HG03175 (cell line): ENCODE results near the gene RNPS1.
A peak's percentile ranks its signal among the peaks of the same experiment; 100 is the strongest.
"Not testable (repeated sequence)": the region's sequence is repeated elsewhere in the genome, so short reads cannot be mapped to it uniquely, and the experiment has no call there.

ENCODE experiments used
- ATAC-seq: cut with Tn5 transposase; IDR thresholded peaks from one replicate; pipeline ENCODE4 v1.9.1; 2021; ENCODE audit warnings: mild to moderate bottlenecking, moderate library complexity; ENCODE audit not compliant: unreplicated experiment

RNPS1 gene

GRCh38 chr16:2284001-2284770 lies 16.3 kb upstream of the RNPS1 start:
- ATAC-seq, result no peak

GRCh38 chr16:2282866-2283555 lies 15.1 kb upstream of the RNPS1 start:
- no peak for ATAC-seq

GRCh38 chr16:2282262-2282661 lies 14.3 kb upstream of the RNPS1 start:
- ATAC-seq, result no peak

GRCh38 chr16:2280981-2281542 lies 13.1 kb upstream of the RNPS1 start:
- ATAC-seq, result no peak

GRCh38 chr16:2280461-2280860 lies 12.5 kb upstream of the RNPS1 start:
- no peak for ATAC-seq

- ATAC-seq, result no peak
Measured at GRCh38 chr16:2278956-2279800, 11.3 kb upstream of the RNPS1 start.

- ATAC-seq, result no peak
Measured at GRCh38 chr16:2278272-2278608, 10.3 kb upstream of the RNPS1 start.

- ATAC-seq, result no peak
Measured at GRCh38 chr16:2277466-2278271, 9.7 kb upstream of the RNPS1 start.

GRCh38 chr16:2276368-2277195 lies 8.7 kb upstream of the RNPS1 start:
- no peak for ATAC-seq

- no peak for ATAC-seq
Measured at GRCh38 chr16:2275476-2276367, 7.8 kb upstream of the RNPS1 start.

GRCh38 chr16:2273931-2274330 lies 6.0 kb upstream of the RNPS1 start:
- ATAC-seq, result no peak

GRCh38 chr16:2273484-2273883 lies 5.6 kb upstream of the RNPS1 start:
- ATAC-seq, result no peak

GRCh38 chr16:2271848-2272461 lies 4.0 kb upstream of the RNPS1 start:
- no peak for ATAC-seq

- no peak for ATAC-seq
Measured at GRCh38 chr16:2270588-2271470, 2.9 kb upstream of the RNPS1 start.

- no peak for ATAC-seq
Measured at GRCh38 chr16:2270070-2270462, 2.1 kb upstream of the RNPS1 start.

GRCh38 chr16:2267505-2267912 lies 417 bp downstream of the RNPS1 start:
- ATAC-seq, result peak; percentile 65

- ATAC-seq, result not testable (repeated sequence)
Measured at GRCh38 chr16:2266887-2267286, 1.0 kb downstream of the RNPS1 start.
